Left renal pelvis (tissue), 4 donors: Measurements from ENCODE around the gene FASN. TPM values are rescaled to one million over a fixed set of nuclear protein-coding genes. Genes with fewer than 3 reads are reported as not detected.

ENCODE experiments used
- DNase-seq, 4 donors: peaks; one replicate each; pipeline ENCODE4 v3.0.0-alpha.2; 2013; ENCODE audit warnings: low read depth in 4 of 4, low spot score in 3 of 4
- polyA plus RNA-seq, 4 donors: library from polyadenylated mRNA; unstranded; fragments of 120-200 nt; gene quantifications; one replicate each; pipeline ENCODE4 v1.2.1, GENCODE V29; 2013; ENCODE audit not compliant: insufficient read length in 4 of 4

Gene FASN
- polyA plus RNA-seq, 4 donors: 30.3 to 56.9 (median 38.0) TPM

DNA sequence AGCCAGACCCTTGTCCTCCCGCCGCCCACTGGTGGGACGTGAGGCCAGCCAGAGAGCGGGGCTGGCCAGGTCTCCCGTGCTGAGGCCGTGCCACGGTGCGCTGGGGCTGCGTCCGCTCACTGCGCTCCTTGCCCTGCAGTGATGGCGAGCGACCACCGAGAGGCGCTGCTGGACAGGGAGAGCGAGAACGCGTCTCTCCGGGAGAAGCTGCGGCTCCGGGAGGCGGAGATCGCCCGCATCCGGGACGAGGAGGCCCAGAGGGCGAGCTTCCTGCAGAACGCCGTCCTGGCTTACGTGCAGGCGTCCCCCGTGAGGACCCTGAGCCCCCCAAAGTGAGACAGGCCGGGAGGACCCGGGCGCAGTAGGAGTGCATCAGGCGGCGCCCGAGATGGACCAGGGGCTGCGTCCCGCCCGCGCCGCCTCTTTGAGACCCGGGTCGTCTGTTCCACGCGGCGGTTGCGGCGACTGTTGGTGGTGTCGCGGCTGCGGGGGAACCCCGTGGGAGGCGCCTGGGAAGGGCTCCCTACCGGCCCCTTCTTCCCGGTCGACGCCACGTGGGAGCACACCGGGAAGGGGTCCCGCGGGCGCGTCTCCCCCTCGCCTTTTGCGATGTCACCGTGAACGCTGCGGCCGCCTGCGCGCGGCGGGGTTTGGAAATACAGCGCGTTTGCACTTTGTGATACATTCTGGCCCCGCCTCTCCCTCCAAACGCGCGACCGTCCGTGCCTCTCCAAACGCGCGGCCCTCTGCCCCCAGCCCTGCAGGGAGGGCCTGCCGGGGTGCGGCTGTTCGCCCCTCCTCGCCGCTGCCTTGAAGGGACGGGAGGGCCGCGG is 67.3 kb downstream of the FASN start:
- no peak for DNase-seq

DNA sequence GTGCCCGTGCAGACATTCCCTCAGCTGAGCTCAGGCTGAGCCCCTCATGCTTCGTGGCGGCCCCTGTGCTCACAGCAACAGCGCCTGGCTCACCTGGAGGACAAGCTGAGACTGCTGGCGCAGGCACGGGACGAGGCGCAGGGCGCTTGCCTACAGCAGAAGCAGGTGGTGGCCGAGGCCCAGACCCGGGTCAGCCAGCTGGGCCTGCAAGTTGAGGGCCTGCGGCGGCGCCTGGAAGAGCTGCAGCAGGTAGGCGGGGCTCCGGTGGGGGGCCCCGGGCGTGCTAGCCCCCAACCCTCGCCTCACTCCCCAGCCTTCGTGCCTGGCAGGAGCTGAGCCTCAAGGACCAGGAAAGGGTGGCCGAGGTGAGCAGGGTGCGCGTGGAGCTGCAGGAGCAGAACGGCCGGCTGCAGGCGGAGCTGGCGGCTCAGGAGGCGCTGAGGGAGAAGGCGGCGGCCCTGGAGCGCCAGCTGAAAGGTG is 68.0 kb downstream of the FASN start:
- DNase-seq: no peak

- no peak for DNase-seq
These were observed 68.6 kb downstream of the FASN start for GRCh38 chr17:82029391-82029790.

- DNase-seq: no peak
These were observed 69.1 kb downstream of the FASN start for GRCh38 chr17:82028966-82029365.

Other genes starting within 250 kb of the FASN start
- gene P4HB, start 237.7 kb downstream of the FASN start, polyA plus RNA-seq: 100 to 1,000 TPM; 409 to 482 (median 447) TPM
- gene ARHGDIA, start 226.9 kb downstream of the FASN start, polyA plus RNA-seq: 100 to 1,000 TPM; 165 to 238 (median 183) TPM
- gene ALYREF, start 206.7 kb downstream of the FASN start, polyA plus RNA-seq: 10 to 100 TPM; 66.2 to 85.2 (median 73.7) TPM
- 100 to 1,000 TPM in 1 of 4 donors, 10 to 100 TPM in 3; 69.4 to 105 (median 73.2) TPM for gene ANAPC11, start 206.5 kb downstream of the FASN start, polyA plus RNA-seq
- 1 to 10 TPM in 1 of 4 donors, under 1 TPM in 3; 0.33 to 1.4 (median 0.50) TPM for gene NPB, start 196.0 kb downstream of the FASN start, polyA plus RNA-seq
- 10 to 100 TPM; 13.4 to 47.8 (median 41.3) TPM for gene PCYT2, start 186.8 kb downstream of the FASN start, polyA plus RNA-seq
- 10 to 100 TPM in 3 of 4 donors, 1 to 10 TPM in 1; 7.7 to 22.0 (median 11.1) TPM for gene SIRT7, start 180.1 kb downstream of the FASN start, polyA plus RNA-seq
- gene MAFG, start 170.5 kb downstream of the FASN start, polyA plus RNA-seq: 10 to 100 TPM in 3 of 4 donors, 1 to 10 TPM in 1; 9.6 to 14.8 (median 12.0) TPM
- gene PYCR1, start 160.9 kb downstream of the FASN start, polyA plus RNA-seq: 10 to 100 TPM; 29.4 to 75.5 (median 31.5) TPM
- gene MYADML2, start 151.0 kb downstream of the FASN start, polyA plus RNA-seq: under 1 TPM in 3 of 4 donors, not detected in 1; 0.07 to 0.26 (median 0.07) TPM
- gene NOTUM, start 137.0 kb downstream of the FASN start, polyA plus RNA-seq: 1 to 10 TPM in 3 of 4 donors, under 1 TPM in 1; 0.30 to 3.0 (median 2.4) TPM
- gene ASPSCR1, start 120.6 kb downstream of the FASN start, polyA plus RNA-seq: 10 to 100 TPM; 19.5 to 39.0 (median 23.1) TPM
- 10 to 100 TPM; 32.0 to 50.3 (median 34.4) TPM for gene CENPX, start 75.4 kb downstream of the FASN start, polyA plus RNA-seq
- gene LRRC45, start 74.9 kb downstream of the FASN start, polyA plus RNA-seq: 10 to 100 TPM in 3 of 4 donors, 1 to 10 TPM in 1; 9.7 to 18.1 (median 12.1) TPM
- gene RAC3, start 66.6 kb downstream of the FASN start, polyA plus RNA-seq: 10 to 100 TPM; 10.2 to 14.1 (median 12.1) TPM
- gene DCXR, start 60.5 kb downstream of the FASN start, polyA plus RNA-seq: 10 to 100 TPM; 35.6 to 91.2 (median 78.5) TPM
- gene RFNG, start 46.4 kb downstream of the FASN start, polyA plus RNA-seq: 10 to 100 TPM; 36.9 to 61.9 (median 40.6) TPM
- 100 to 1,000 TPM in 2 of 4 donors, 10 to 100 TPM in 2; 70.7 to 141 (median 101) TPM for gene GPS1, start 46.3 kb downstream of the FASN start, polyA plus RNA-seq
- gene DUS1L, start 32.4 kb downstream of the FASN start, polyA plus RNA-seq: 100 to 1,000 TPM in 1 of 4 donors, 10 to 100 TPM in 3; 52.7 to 105 (median 69.9) TPM
- 10 to 100 TPM; 33.4 to 79.9 (median 43.5) TPM for gene CCDC57, start 114.6 kb upstream of the FASN start, polyA plus RNA-seq
- gene SLC16A3, start 130.8 kb upstream of the FASN start, polyA plus RNA-seq: 10 to 100 TPM in 3 of 4 donors, 1 to 10 TPM in 1; 6.6 to 16.3 (median 13.0) TPM
- 100 to 1,000 TPM in 3 of 4 donors, 10 to 100 TPM in 1; 88.6 to 125 (median 117) TPM for gene CSNK1D, start 175.5 kb upstream of the FASN start, polyA plus RNA-seq
- 1 to 10 TPM in 1 of 4 donors, under 1 TPM in 3; 0.14 to 1.7 (median 0.51) TPM for gene CD7, start 219.4 kb upstream of the FASN start, polyA plus RNA-seq
- gene SECTM1, start 235.5 kb upstream of the FASN start, polyA plus RNA-seq: 10 to 100 TPM in 1 of 4 donors, 1 to 10 TPM in 3; 1.3 to 13.6 (median 1.9) TPM